HepG2 (cell line): ENCODE data around the gene ARL5B. TPM values are rescaled to one million over a fixed set of nuclear protein-coding genes. Genes with fewer than 3 reads are reported as not detected.

Experiments used
- ARID5B ChIP-seq: IDR thresholded peaks from 2 replicates; pipeline ENCODE4 v1.4.0; 2020; ENCODE audit warnings: mild to moderate bottlenecking, missing genetic modification reagents
- CENPBD1 ChIP-seq: sonication (generic); formaldehyde crosslinking; IDR thresholded peaks from 2 replicates; pipeline ENCODE4 v1.8.0; 2022; ENCODE audit warnings: missing genetic modification reagents, low read depth, mild to moderate bottlenecking, borderline replicate concordance
- ERF ChIP-seq: IDR thresholded peaks from 2 replicates; pipeline ENCODE4 v1.6.1; 2018; ENCODE audit warnings: missing biosample characterization, missing genetic modification reagents
- HES4 ChIP-seq: sonication (generic); formaldehyde crosslinking; IDR thresholded peaks from 2 replicates; pipeline ENCODE4 v1.9.0; 2021; ENCODE audit warnings: mild to moderate bottlenecking, missing genetic modification reagents, borderline replicate concordance
- HMGA1 ChIP-seq: sonication (generic); formaldehyde crosslinking; conservative IDR thresholded peaks from 2 replicates; pipeline ENCODE4 v1.4.0; 2020; ENCODE audit warnings: missing genetic modification reagents
- HNF4G ChIP-seq, 2 experiments: sonication (generic) in 1 of 2; formaldehyde crosslinking in 1 of 2; IDR thresholded peaks; 2 replicates each; pipeline versions ENCODE4 v1.4.0 to v1.6.1; 2011 to 2020; ENCODE audit warnings: borderline replicate concordance in 2 of 2, low read depth in 2 of 2, mild to moderate bottlenecking in 2 of 2, low read length in 1 of 2, missing genetic modification reagents in 1 of 2, moderate library complexity in 1 of 2
- HNRNPLL ChIP-seq: fragments of 200-400 bp; formaldehyde crosslinking; IDR thresholded peaks from 2 replicates; pipeline ENCODE4 v1.6.1; 2017; ENCODE audit warnings: mild to moderate bottlenecking, low read depth, low read length; ENCODE audit not compliant: poor library complexity, severe bottlenecking
- IRX3 ChIP-seq: sonication (generic); formaldehyde crosslinking; IDR thresholded peaks from 2 replicates; pipeline ENCODE4 v1.8.1; 2023; ENCODE audit warnings: mild to moderate bottlenecking, low read depth, missing genetic modification reagents, borderline replicate concordance
- KLF6 ChIP-seq: IDR thresholded peaks from 2 replicates; pipeline ENCODE4 v1.8.0; 2016; ENCODE audit warnings: missing biosample characterization, missing genetic modification reagents
- MEIS1 ChIP-seq: sonication (generic); formaldehyde crosslinking; IDR thresholded peaks from 2 replicates; pipeline ENCODE4 v1.9.0; 2021; ENCODE audit warnings: mild to moderate bottlenecking, missing genetic modification reagents, moderate library complexity, borderline replicate concordance
- MLXIP ChIP-seq: sonication (generic); formaldehyde crosslinking; IDR thresholded peaks from 2 replicates; pipeline ENCODE4 v1.9.0; 2021; ENCODE audit warnings: missing genetic modification reagents, borderline replicate concordance
- SALL1 ChIP-seq: sonication (generic); formaldehyde crosslinking; IDR thresholded peaks from 2 replicates; pipeline ENCODE4 v1.8.0; 2022; ENCODE audit warnings: mild to moderate bottlenecking, missing genetic modification reagents
- SAP130 ChIP-seq: IDR thresholded peaks from 2 replicates; pipeline ENCODE4 v1.6.1; 2016; ENCODE audit warnings: low read depth
- ZBTB34 ChIP-seq: sonication (generic); formaldehyde crosslinking; IDR thresholded peaks from 2 replicates; pipeline ENCODE4 v1.8.0; 2022; ENCODE audit warnings: mild to moderate bottlenecking, missing genetic modification reagents
- ZBTB8A ChIP-seq: sonication (generic); formaldehyde crosslinking; IDR thresholded peaks from 2 replicates; pipeline ENCODE4 v1.4.0; 2020; ENCODE audit warnings: mild to moderate bottlenecking, low read depth, missing genetic modification reagents, borderline replicate concordance
- ZNF121 ChIP-seq: sonication (generic); formaldehyde crosslinking; IDR thresholded peaks from 2 replicates; pipeline ENCODE4 v1.5.0; 2020; ENCODE audit warnings: mild to moderate bottlenecking, missing genetic modification reagents
- ZNF180 ChIP-seq: sonication (generic); formaldehyde crosslinking; IDR thresholded peaks from 2 replicates; pipeline ENCODE4 v1.4.0; 2020; ENCODE audit warnings: low read depth, missing genetic modification reagents, borderline replicate concordance
- ZSCAN30 ChIP-seq: sonication (generic); formaldehyde crosslinking; IDR thresholded peaks from 2 replicates; pipeline ENCODE4 v1.5.0; 2020; ENCODE audit warnings: mild to moderate bottlenecking, missing genetic modification reagents
- polyA plus RNA-seq, 8 experiments: library from polyadenylated mRNA; depleted of rRNA in 3 of 8; stranded (reverse) in 7 of 8; unstranded in 1 of 8; fragments of >200 nt; fragmentation: Illumina TruSeq in 4 of 8; extraction: Trizol in 4 of 8; gene quantifications; 2 replicates each; pipeline versions ENCODE4 v1.2.1 to v1.2.3, GENCODE V29; 2011 to 2016; ENCODE audit warnings: low read depth in 4 of 8, missing spikeins in 1 of 8, mixed read lengths in 1 of 8; ENCODE audit not compliant: insufficient read depth in 1 of 8
- total RNA-seq, 5 experiments: library from RNA; depleted of rRNA; stranded (reverse); fragments of >200 nt; fragmentation: Illumina TruSeq; extraction: Trizol; gene quantifications; 2 replicates each; pipeline ENCODE4 v1.2.3, GENCODE V29; 2016; ENCODE audit warnings: low read depth in 1 of 5
- TF ChIP-seq, protein P1 (sequence below): sonication (generic); formaldehyde crosslinking; IDR thresholded peaks from 2 replicates; pipeline ENCODE4 v1.4.0; 2020; ENCODE audit warnings: missing genetic modification reagents

ARL5B gene
- total and polyA plus RNA-seq, 2 of the 13 experiments (the other 11 are each of a cell fraction or from before 2014, with no cell fraction given) = 26.6 to 32.7 TPM

DNA sequence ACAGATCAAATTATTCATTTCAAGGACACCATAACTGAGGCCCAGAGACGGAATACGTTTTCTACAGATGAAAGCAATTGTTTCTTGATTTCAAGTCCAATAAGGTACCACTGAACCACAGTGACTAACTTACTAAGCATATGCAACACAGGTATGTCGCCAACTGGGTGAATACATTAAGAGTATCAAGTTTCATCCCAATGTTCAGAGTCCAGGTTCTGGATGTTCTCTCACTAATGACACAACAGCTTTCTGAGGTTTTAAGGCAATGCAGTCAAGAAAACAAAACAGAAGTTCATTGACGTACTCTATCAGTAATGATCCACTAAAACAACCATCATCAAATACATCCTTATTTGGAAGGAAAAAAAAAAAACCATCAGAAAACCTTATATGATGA is 43.6 kb upstream of the ARL5B start (continued):
- TF ChIP-seq HES4 (CRISPR knock-in tag) (no peak), SAP130 (CRISPR knock-in tag) (peak; percentile 74), ERF (CRISPR knock-in tag) (0 out of 2 replicates have a peak, but pooled peaks have one; percentile 35), IRX3 (CRISPR knock-in tag) (no peak), CENPBD1 (CRISPR knock-in tag) (no peak), HNF4G (IDR thresholded peaks at IDR 0.05; ENCODE audit: borderline replicate concordance, low read depth, low read length) (no peak), HNF4G (CRISPR knock-in tag; IDR thresholded peaks at IDR 0.05; ENCODE audit: borderline replicate concordance, low read depth) (no peak), HNRNPLL (no peak), MLXIP (no peak), MEIS1 (CRISPR knock-in tag) (no peak), ZNF121 (CRISPR knock-in tag) (no peak), HMGA1 (CRISPR knock-in tag) (no peak), ZNF180 (CRISPR knock-in tag) (no peak), KLF6 (CRISPR knock-in tag) (0 out of 2 replicates have a peak, but pooled peaks have one; percentile 47), ZBTB34 (CRISPR knock-in tag) (no peak), ZSCAN30 (CRISPR knock-in tag) (no peak), ARID5B (CRISPR knock-in tag) (peak; percentile 77), SALL1 (CRISPR knock-in tag) (peak; percentile 17; the same call in 1 of the 2 replicates), ZBTB8A (no peak)
- TF ChIP-seq, protein P1, sequence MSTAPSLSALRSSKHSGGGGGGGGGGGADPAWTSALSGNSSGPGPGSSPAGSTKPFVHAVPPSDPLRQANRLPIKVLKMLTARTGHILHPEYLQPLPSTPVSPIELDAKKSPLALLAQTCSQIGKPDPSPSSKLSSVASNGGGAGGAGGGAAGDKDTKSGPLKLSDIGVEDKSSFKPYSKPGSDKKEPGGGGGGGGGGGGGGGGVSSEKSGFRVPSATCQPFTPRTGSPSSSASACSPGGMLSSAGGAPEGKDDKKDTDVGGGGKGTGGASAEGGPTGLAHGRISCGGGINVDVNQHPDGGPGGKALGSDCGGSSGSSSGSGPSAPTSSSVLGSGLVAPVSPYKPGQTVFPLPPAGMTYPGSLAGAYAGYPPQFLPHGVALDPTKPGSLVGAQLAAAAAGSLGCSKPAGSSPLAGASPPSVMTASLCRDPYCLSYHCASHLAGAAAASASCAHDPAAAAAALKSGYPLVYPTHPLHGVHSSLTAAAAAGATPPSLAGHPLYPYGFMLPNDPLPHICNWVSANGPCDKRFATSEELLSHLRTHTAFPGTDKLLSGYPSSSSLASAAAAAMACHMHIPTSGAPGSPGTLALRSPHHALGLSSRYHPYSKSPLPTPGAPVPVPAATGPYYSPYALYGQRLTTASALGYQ (CRISPR knock-in tag) = no peak
